Stomach (tissue), 4 donors: ENCODE data around the gene SMIM43.

ENCODE experiments used
- EP300 ChIP-seq: sonication (generic); formaldehyde crosslinking; IDR thresholded peaks from one replicate; pipeline ENCODE4 v1.6.1; 2017; ENCODE audit warnings: antibody characterized with exemption
- POLR2AphosphoS5 ChIP-seq, 3 donors: sonication (generic); formaldehyde crosslinking; IDR thresholded peaks; one replicate each; pipeline ENCODE4 v1.6.1; 2016; ENCODE audit warnings: antibody characterized with exemption in 3 of 3
- TF ChIP-seq, protein P1 (sequence below), 7 experiments: fragments of 450-650 bp in 4 of 7; fragments of 200-600 bp in 3 of 7; sonication (generic) in 3 of 7; IDR thresholded peaks; one replicate each; pipeline ENCODE4 v1.5.1; 2016 to 2019; ENCODE audit warnings: antibody characterized with exemption in 7 of 7, control low read depth in 2 of 7, mild to moderate bottlenecking in 1 of 7

DNA sequence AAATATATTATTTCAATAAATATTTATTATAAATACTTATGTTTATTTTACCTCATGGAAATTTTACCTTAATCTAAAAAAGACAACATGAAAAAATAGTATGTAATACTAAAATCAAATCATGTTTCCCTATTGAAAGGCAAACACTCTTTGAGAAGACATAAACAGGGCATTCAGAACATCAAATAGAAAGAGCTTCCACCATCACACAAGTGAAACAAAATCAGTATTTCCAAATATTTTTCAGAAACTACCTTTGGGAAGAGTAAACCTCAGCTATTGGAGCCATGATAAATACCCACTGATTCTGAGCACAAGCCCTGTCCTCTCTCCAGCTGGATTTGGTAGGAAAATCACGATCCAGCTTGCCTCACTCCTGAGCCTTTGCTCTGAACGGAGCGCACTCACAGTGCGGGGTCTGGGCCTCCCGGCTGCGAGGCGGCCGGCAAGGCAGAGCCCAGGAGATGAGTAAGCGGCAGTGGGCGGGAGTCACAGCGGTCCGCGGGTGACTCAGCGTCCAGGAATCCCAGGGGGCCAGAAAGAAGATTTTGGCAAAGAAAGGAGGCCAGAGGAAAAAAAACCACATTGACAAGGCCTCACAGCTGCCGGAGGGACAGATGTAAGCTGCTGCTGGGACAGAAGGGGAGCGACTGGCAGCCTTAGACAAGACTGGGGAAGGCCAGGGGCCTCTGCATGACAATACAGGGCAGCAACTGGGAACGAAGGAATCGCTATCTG is 53.5 kb downstream of the SMIM43 start:
- TF ChIP-seq, protein P1, sequence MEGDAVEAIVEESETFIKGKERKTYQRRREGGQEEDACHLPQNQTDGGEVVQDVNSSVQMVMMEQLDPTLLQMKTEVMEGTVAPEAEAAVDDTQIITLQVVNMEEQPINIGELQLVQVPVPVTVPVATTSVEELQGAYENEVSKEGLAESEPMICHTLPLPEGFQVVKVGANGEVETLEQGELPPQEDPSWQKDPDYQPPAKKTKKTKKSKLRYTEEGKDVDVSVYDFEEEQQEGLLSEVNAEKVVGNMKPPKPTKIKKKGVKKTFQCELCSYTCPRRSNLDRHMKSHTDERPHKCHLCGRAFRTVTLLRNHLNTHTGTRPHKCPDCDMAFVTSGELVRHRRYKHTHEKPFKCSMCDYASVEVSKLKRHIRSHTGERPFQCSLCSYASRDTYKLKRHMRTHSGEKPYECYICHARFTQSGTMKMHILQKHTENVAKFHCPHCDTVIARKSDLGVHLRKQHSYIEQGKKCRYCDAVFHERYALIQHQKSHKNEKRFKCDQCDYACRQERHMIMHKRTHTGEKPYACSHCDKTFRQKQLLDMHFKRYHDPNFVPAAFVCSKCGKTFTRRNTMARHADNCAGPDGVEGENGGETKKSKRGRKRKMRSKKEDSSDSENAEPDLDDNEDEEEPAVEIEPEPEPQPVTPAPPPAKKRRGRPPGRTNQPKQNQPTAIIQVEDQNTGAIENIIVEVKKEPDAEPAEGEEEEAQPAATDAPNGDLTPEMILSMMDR (IDR thresholded peaks at IDR 0.05) = no peak
- TF ChIP-seq EP300 = no peak
- TF ChIP-seq POLR2AphosphoS5 (IDR thresholded peaks at IDR 0.05) = peak; percentile 14 to 82 (median 69)
